GM21786 (cell line): Measurements from ENCODE around the gene MGMT.
A peak's percentile ranks its signal among the peaks of the same experiment; 100 is the strongest.

Experiments
- ATAC-seq: cut with Tn5 transposase; IDR thresholded peaks from one replicate; pipeline ENCODE4 v1.9.1; 2021; ENCODE audit not compliant: unreplicated experiment

The MGMT gene

DNA sequence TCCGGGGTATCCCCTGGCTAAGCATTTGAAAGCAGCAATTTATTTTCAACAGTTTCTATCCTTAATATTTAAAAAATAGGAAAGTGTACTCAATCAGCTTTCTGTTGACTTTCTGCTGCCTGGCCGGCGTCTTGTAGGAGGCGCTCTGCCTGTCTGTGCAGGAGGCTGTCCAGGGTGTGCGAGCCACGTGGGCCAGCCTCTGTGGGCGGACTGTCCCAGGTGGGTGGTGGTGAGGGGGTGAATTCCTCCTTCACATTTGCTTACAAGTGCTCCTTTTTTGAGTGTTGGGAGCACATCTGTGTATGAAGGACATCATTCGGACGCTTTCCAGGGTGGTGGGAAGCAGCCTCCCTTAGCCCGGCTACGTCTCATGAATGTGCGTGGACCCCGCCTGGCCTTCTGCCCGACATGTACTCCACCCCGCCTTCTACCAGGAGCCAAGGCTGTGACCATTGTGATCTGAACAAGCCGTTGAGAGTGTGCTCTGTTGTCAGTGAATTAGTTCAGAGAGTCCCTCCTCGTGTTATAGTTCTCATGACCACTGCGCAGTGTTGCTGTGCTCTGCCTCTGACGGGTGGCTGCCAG lies 114.9 kb downstream of the MGMT start:
- ATAC-seq: no peak

GRCh38 chr10:129583831-129584230 lies 116.8 kb downstream of the MGMT start:
- no peak for ATAC-seq

- no peak for ATAC-seq
Observed at GRCh38 chr10:129586898-129587443, 119.9 kb downstream of the MGMT start.

GRCh38 chr10:129589546-129589945 lies 122.5 kb downstream of the MGMT start:
- no peak for ATAC-seq

DNA sequence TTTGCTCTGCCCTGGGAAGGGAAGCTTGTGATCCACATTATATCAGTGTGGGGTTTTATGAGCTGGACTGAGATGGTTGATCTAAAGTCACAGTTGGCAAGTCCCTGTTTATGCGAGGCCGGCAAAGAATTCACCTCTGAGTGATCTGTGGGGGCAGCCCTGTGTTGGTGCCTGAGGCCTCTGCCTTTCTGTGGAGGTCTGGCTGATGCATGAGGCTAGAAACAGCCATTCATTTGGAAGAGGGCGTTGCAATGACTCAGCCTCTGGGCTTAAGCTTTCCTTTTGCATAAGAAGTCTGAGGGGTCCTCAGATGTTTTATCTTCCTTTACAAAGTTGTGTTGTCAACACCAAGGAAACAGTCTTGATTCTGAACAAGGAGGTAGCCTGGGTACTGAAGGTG lies 126.9 kb downstream of the MGMT start:
- no peak for ATAC-seq

DNA sequence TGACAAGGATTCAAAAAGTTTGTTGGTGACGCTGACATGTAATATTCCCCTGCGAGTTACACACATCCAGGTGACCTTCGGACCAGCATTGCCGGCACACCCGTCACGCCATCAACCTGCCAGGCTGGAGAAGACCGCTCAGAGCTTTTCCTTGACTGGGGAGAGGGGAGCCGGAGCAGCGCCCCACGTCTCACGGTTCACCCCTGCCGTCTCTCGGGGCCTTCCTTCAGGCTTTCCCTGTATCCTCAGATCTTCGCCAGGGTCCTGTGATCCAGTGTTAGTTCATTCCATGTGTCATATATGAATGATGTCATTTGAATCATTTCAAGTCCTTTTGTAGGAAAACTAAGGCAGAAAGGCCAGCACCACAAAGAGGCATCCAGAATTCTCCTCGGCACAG lies 127.8 kb downstream of the MGMT start:
- no peak for ATAC-seq

- ATAC-seq: no peak
Observed at GRCh38 chr10:129598413-129598812, 131.4 kb downstream of the MGMT start.

DNA sequence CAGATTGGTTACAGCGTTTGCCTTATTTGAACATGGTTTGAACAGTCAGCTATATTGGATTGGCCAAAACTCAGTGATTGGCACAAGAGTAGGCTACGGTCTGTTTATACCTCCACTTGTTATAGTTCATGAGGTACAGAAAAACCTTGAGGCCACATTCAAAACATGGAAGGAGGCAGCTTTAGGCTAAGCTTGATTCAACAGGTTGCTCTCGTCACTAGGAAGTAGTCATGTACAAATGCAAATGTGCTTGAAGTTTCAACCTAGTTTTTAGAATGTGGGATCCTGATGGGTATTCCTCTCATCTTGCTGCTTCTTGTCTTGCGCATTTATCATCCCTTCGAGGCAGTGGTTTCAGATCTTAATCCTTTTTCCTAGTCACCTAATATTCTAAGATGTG lies 132.1 kb downstream of the MGMT start:
- ATAC-seq: no peak

DNA sequence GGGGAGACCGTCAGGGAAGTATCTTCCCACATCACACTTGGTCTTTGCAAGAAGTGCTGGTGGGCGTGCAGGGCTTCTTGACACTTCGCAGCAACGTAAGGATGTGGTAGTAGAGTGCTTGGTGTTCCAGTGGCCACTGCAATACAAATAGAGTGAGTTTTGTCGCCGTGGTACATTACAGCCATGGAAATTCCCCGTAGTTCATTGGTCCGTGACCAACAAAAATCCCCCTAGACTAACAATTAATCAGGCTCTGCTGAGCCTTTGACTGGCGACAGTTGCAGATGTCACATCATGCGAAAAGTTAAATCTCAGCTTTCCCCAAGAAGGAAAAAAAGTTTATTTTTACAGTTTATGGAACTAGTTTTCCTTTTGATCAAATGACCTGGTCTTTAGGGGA lies 134.7 kb downstream of the MGMT start:
- ATAC-seq: peak; percentile 34

DNA sequence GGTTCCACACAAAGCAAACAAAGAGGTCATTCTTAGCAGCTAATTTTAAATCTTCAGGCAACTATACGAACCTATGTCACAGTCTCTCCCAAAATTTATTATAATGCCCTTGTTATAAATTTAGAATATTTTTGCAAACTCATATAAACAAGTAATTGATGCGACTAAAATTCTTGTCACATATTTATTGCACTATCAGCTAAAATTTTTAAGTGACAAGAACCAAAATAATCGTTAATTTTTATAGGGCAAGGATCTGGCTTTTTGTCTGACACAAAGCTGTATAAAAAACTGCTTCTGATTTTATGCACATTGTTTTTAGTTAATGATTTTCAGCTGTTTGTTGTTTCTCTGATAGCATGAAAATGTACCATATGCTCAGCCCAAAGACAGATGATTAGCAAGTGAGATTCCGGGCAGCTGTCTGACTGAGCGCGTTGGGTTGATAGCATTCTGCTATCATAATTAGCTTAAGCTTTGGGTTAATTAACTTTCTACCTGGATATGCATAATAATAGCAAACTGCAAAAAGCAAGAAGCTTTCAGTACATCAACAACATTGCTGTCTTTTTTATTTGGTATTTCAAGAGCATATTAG lies 136.0 kb downstream of the MGMT start:
- ATAC-seq: no peak

- peak; percentile 57 for ATAC-seq
Observed at GRCh38 chr10:129604333-129605032, 137.4 kb downstream of the MGMT start.

DNA sequence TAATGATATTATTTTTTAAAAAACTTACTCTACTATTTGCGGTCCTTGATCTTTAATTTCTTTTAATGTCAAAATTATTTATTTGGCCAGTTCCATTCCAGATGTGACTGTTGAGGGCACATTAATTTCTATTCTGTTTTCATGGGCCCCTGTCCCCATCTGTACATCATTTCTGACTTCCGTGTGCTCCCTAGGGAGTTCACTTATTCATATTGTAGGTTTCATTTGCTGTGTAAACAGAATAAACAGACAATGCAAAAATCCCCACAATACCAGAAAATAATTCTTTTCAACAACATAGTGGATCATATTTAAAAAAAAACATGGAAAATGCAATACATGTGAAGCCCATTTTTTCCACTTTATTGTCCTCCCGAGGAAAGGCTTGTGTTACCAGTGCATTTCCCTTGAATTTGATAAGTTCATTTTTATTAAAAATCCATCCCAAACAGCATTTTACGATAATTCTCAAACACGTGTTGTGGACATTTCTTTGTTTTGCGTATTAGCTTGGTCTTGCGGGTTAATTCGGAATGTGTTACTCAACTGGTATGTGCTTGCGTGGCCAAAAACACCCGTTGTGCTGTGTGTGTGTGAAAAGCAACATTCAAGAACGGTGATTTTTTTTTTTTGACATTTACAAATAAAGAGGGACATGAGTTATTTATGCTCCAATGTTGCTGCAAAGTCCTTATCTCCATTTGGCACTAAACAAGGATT lies 138.4 kb downstream of the MGMT start:
- ATAC-seq: peak; percentile 48

DNA sequence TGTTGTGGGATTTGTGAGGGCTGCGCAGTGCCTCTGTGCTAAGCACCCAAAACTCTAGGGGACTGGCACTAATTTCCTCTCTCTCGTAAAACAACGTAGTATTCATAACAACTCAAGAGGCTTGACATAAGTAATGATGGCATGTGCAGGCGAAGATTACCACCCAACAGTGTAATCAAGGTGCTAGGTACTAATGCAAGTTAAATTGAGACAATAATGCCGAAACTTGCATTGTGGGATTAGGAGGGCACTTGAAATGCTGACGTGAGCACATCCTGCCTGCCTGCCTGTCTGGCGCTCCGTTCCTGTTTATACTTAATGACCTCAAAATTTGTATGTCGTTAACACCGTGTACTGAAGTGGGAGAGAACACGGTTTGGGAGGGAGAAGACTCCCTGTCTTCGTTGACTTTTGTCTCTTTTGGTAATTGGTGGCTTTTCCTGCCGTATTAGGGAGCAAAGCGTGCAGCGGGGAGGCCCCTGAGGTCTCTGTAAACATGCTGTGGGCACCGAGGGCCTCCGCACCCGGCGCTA lies 139.0 kb downstream of the MGMT start:
- ATAC-seq: no peak

DNA sequence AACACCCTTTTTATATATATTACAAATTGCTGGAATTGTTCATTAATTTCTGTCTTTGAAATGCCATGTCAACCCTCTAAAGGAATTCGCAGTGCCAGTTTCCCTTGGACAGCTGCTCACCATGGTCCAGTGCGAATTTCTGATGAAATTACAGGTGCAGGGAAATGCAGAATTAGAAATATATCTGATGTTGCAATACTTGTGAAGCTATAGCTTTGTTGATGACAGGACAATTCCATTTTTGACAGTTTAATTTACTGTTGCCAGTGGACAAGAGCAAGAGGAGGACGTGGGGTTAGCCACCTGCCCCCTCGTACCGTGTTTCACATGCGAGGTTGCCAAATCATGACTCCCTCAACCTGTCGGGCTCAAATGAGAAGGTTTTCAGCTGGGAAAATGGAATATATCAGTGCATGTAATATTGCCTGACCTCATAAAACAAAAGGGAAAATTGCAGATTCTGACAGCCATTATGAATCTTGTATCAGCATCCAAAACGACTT lies 140.6 kb downstream of the MGMT start:
- no peak for ATAC-seq

DNA sequence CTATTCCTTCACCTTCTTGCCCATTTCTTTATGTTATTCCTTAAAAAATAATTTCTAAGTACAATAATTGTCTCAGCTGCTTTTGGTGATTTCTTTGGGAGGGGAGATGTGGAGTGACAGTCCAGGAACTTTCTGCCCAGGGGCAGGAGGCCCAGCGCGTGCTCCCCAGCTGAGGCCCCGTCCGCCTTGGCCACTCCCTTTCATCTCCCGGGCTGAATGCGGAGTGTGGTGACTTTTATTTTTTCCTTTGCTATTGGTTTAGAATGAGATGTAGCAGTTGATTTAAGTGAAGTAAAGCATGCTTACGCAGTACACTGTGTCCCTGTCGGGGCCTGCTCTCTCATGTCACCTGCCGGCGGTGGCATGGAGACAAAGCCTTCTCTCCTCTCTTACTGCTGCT lies 141.6 kb downstream of the MGMT start:
- no peak for ATAC-seq

DNA sequence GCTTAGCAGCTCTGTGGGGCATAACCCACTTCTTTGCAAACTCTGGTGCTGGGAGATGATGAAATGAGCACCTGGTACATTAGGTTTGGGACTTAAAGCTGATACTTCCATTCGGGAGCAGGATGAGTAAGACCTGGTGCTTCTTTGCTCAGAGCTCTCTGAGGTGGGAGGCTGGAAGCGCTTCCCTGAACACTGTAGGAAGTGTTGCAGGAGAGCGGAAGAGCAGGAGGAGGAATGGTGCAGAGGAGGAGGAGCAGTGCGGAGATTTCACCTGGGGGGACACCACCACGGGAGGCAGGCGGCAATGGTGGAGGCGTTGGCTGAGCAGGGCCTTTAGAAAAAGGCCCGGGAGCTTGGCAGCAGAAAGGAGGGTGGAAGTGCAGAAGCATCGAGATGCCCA lies 142.5 kb downstream of the MGMT start:
- ATAC-seq: no peak

GRCh38 chr10:129612481-129613109 lies 145.6 kb downstream of the MGMT start:
- ATAC-seq: no peak

DNA sequence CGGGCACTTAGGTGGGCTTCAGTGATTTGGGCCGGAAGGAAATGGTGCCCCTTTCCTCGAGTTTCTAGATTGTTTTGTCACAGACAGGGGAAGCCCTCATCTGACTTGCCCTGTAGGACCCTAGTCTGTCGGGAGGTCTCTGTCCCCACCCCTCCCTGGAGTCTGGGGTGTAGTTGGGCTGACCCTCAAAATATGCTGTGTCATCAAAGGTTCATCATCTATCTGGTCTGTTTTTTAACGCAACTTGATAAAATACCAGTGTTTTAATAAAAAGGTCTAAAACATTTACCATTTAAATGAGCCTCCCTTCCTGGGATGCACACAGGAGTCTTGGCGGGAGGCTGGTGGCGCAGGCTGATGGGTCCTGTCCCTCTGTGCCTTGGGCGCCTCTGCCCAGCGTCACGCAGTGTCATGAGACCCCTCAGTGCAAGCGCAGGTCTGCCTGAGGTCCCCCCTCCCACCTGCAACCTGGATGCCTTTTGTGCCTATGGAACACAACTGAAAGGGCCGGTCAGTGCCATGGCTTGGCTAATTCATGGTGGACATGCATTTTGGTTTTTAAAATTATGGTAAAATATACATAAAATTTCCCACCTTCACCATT lies 146.4 kb downstream of the MGMT start:
- no peak for ATAC-seq

- ATAC-seq: no peak
Observed at GRCh38 chr10:129614341-129614740, 147.3 kb downstream of the MGMT start.

DNA sequence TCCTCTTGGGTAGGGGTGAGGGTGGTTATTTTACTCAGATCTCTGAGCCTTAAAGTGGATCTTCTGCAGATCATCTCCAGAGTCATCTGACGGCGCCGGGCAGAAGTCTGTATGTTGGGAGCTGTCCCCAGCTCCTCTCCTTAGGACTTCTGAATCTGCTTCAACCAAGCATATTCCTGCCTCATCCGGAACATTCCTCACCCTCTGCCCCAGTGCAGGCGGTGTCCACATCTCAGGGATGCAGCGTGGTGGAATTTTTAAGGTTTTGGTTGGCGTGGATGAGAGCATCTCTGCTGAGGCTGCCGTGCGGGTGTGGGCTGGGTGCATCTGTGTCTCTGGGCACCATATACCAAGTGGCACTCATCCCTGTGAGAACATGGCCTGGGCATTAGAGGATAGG lies 148.3 kb downstream of the MGMT start:
- no peak for ATAC-seq
